Erythroblast (primary cell): Measurements from ENCODE around the gene AGTPBP1.
A peak's percentile ranks its signal among the peaks of the same experiment; 100 is the strongest.

Experiments used
- DNase-seq, 2 experiments: peaks; one replicate each; lab custom pipeline; 2025; lab: John Stamatoyannopoulos, UW
- GATA1 ChIP-seq: IDR thresholded peaks from 2 replicates; pipeline ENCODE4 v1.6.1; 2011; ENCODE audit warnings: low read depth, mild to moderate bottlenecking, control low read depth, low read length, moderate library complexity
- POLR2A ChIP-seq: IDR thresholded peaks from 2 replicates; pipeline ENCODE4 v1.6.1; 2011; ENCODE audit warnings: mild to moderate bottlenecking, low read length

The AGTPBP1 gene

GRCh38 chr9:85523202-85523601 is 218.6 kb downstream of the AGTPBP1 start:
- no peak for DNase-seq

GRCh38 chr9:85522459-85523092 is 219.2 kb downstream of the AGTPBP1 start:
- TF ChIP-seq POLR2A (no peak), GATA1 (no peak)
- peak in 1 of 2 experiments; percentile 17 for DNase-seq

More at GRCh38 chr9:85523202-85523601, 218.6 kb downstream of the AGTPBP1 start:
- TF ChIP-seq GATA1 (no peak), POLR2A (no peak)

- DNase-seq = no peak
- TF ChIP-seq POLR2A (no peak), GATA1 (no peak)
Measured at GRCh38 chr9:85521371-85522197, 220.2 kb downstream of the AGTPBP1 start.

GRCh38 chr9:85516976-85517637 is 224.6 kb downstream of the AGTPBP1 start:
- DNase-seq = no peak
- TF ChIP-seq POLR2A = no peak
- no peak for TF ChIP-seq GATA1

GRCh38 chr9:85516455-85516854 is 225.3 kb downstream of the AGTPBP1 start:
- DNase-seq = no peak
- no peak for TF ChIP-seq POLR2A
- TF ChIP-seq GATA1 = no peak

- no peak for DNase-seq
- no peak for TF ChIP-seq POLR2A
- TF ChIP-seq GATA1 = no peak
Measured at GRCh38 chr9:85515021-85515420, 226.7 kb downstream of the AGTPBP1 start.

GRCh38 chr9:85514256-85514655 is 227.5 kb downstream of the AGTPBP1 start:
- no peak for TF ChIP-seq POLR2A
- no peak for TF ChIP-seq GATA1
- DNase-seq = no peak

GRCh38 chr9:85511746-85512145 is 230.0 kb downstream of the AGTPBP1 start:
- DNase-seq = no peak
- no peak for TF ChIP-seq POLR2A
- no peak for TF ChIP-seq GATA1

- TF ChIP-seq POLR2A = no peak
- TF ChIP-seq GATA1 = no peak
- peak; percentile 12 to 21 for DNase-seq
Measured at GRCh38 chr9:85510830-85511504, 230.8 kb downstream of the AGTPBP1 start.

GRCh38 chr9:85508616-85509015 is 233.1 kb downstream of the AGTPBP1 start:
- no peak for TF ChIP-seq GATA1
- TF ChIP-seq POLR2A = no peak
- DNase-seq = no peak

GRCh38 chr9:85505612-85506011 is 236.1 kb downstream of the AGTPBP1 start:
- no peak for DNase-seq
- TF ChIP-seq GATA1 (no peak), POLR2A (no peak)

GRCh38 chr9:85502815-85503655 is 238.7 kb downstream of the AGTPBP1 start:
- TF ChIP-seq POLR2A (no peak), GATA1 (no peak)
- DNase-seq = no peak

GRCh38 chr9:85501882-85502281 is 239.9 kb downstream of the AGTPBP1 start:
- TF ChIP-seq GATA1 (no peak), POLR2A (no peak)
- DNase-seq = no peak
